ENCODE data around the gene WDR73. TPM values are rescaled to one million over a fixed set of nuclear protein-coding genes. Genes with fewer than 3 reads are reported as not detected.

Gene WDR73
- total RNA-seq, 1 donor from 2014 or later, result 18.5 TPM

GRCh38 chr15:84654689-84655453 is 788 bp upstream of the WDR73 start:
- H3K27me3 ChIP-seq (ENCODE audit: control insufficient read depth, insufficient read depth, low read length), result no peaks in the 10 kb centered on the region
- DNase-seq (ENCODE audit: low read depth), result no peak
- H3K4me3 ChIP-seq (ENCODE audit: low read depth, low read length), result peak overlapping the region; percentile 83
- H3K36me3 ChIP-seq (ENCODE audit: control insufficient read depth, insufficient read depth, low read length), result no peaks in the 10 kb centered on the region
- peak; percentile 77 for TF ChIP-seq CTCF (IDR thresholded peaks at IDR 0.05; ENCODE audit: insufficient read depth, low read length, poor library complexity, severe bottlenecking)

GRCh38 chr15:84653584-84653909 is 536 bp downstream of the WDR73 start:
- Histone ChIP-seq H3K36me3 (ENCODE audit: control insufficient read depth, insufficient read depth, low read length) (peaks cover 3% of the 10 kb centered on the region), H3K27me3 (ENCODE audit: control insufficient read depth, insufficient read depth, low read length) (no peaks in the 10 kb centered on the region), H3K4me3 (ENCODE audit: low read depth, low read length) (peak overlapping the region; percentile 83)
- no peak for TF ChIP-seq CTCF (IDR thresholded peaks at IDR 0.05; ENCODE audit: insufficient read depth, low read length, poor library complexity, severe bottlenecking)
- no peak for DNase-seq (ENCODE audit: low read depth)

- no peaks in the 10 kb centered on the region for H3K27me3 ChIP-seq (ENCODE audit: control insufficient read depth, insufficient read depth, low read length)
- no peak for TF ChIP-seq CTCF (IDR thresholded peaks at IDR 0.05; ENCODE audit: insufficient read depth, low read length, poor library complexity, severe bottlenecking)
- no peak overlapping the region for H3K4me3 ChIP-seq (ENCODE audit: low read depth, low read length)
- no peak for DNase-seq (ENCODE audit: low read depth)
- H3K36me3 ChIP-seq (ENCODE audit: control insufficient read depth, insufficient read depth, low read length), result peaks cover 4% of the 10 kb centered on the region
Measured at GRCh38 chr15:84649706-84650105, 4.4 kb downstream of the WDR73 start.

GRCh38 chr15:84648539-84648938 is 5.5 kb downstream of the WDR73 start:
- H3K4me3 ChIP-seq (ENCODE audit: low read depth, low read length), result no peak overlapping the region
- no peak for TF ChIP-seq CTCF (IDR thresholded peaks at IDR 0.05; ENCODE audit: insufficient read depth, low read length, poor library complexity, severe bottlenecking)
- peaks cover 4% of the 10 kb centered on the region for H3K36me3 ChIP-seq (ENCODE audit: control insufficient read depth, insufficient read depth, low read length)
- DNase-seq (ENCODE audit: low read depth), result no peak
- no peaks in the 10 kb centered on the region for H3K27me3 ChIP-seq (ENCODE audit: control insufficient read depth, insufficient read depth, low read length)

GRCh38 chr15:84647726-84648125 is 6.4 kb downstream of the WDR73 start:
- DNase-seq (ENCODE audit: low read depth), result no peak
- Histone ChIP-seq H3K36me3 (ENCODE audit: control insufficient read depth, insufficient read depth, low read length) (peaks cover 6% of the 10 kb centered on the region), H3K4me3 (ENCODE audit: low read depth, low read length) (no peak overlapping the region), H3K27me3 (ENCODE audit: control insufficient read depth, insufficient read depth, low read length) (no peaks in the 10 kb centered on the region)
- no peak for TF ChIP-seq CTCF (IDR thresholded peaks at IDR 0.05; ENCODE audit: insufficient read depth, low read length, poor library complexity, severe bottlenecking)

- DNase-seq (ENCODE audit: low read depth), result no peak
- no peak for TF ChIP-seq CTCF (IDR thresholded peaks at IDR 0.05; ENCODE audit: insufficient read depth, low read length, poor library complexity, severe bottlenecking)
- no peaks in the 10 kb centered on the region for H3K27me3 ChIP-seq (ENCODE audit: control insufficient read depth, insufficient read depth, low read length)
- H3K4me3 ChIP-seq (ENCODE audit: low read depth, low read length), result no peak overlapping the region
- peaks cover 6% of the 10 kb centered on the region for H3K36me3 ChIP-seq (ENCODE audit: control insufficient read depth, insufficient read depth, low read length)
Measured at GRCh38 chr15:84645997-84646396, 8.1 kb downstream of the WDR73 start.
